Measurements from ENCODE around the gene STK24.

STK24 gene

GRCh38 chr13:98467263-98467985 lies 109.5 kb downstream of the STK24 start:
- DNase-seq, result no peak

- peak in 1 of 4 experiments; percentile 30 for DNase-seq
These were observed 110.2 kb downstream of the STK24 start for GRCh38 chr13:98466634-98467236.

GRCh38 chr13:98462946-98463345 lies 114.0 kb downstream of the STK24 start:
- no peak for DNase-seq

GRCh38 chr13:98462241-98462882 lies 114.5 kb downstream of the STK24 start:
- DNase-seq, result no peak

GRCh38 chr13:98461486-98462240 lies 115.2 kb downstream of the STK24 start:
- DNase-seq, result no peak

GRCh38 chr13:98460516-98460915 lies 116.4 kb downstream of the STK24 start:
- no peak for DNase-seq

GRCh38 chr13:98459721-98460370 lies 117.1 kb downstream of the STK24 start:
- no peak for DNase-seq

GRCh38 chr13:98459171-98459681 lies 117.7 kb downstream of the STK24 start:
- no peak for DNase-seq

GRCh38 chr13:98458431-98458830 lies 118.5 kb downstream of the STK24 start:
- DNase-seq, result no peak

GRCh38 chr13:98457053-98457452 lies 119.9 kb downstream of the STK24 start:
- no peak for DNase-seq

- DNase-seq, result no peak
These were observed 120.5 kb downstream of the STK24 start for GRCh38 chr13:98456413-98456845.

- DNase-seq, result no peak
These were observed 122.5 kb downstream of the STK24 start for GRCh38 chr13:98454389-98454881.

GRCh38 chr13:98452851-98453843 lies 123.8 kb downstream of the STK24 start:
- DNase-seq, result no peak

- no peak for DNase-seq
These were observed 125.0 kb downstream of the STK24 start for GRCh38 chr13:98451676-98452470.

- DNase-seq, result no peak
These were observed 126.3 kb downstream of the STK24 start for GRCh38 chr13:98450539-98451111.

- no peak for DNase-seq
These were observed 126.9 kb downstream of the STK24 start for GRCh38 chr13:98450026-98450425.

GRCh38 chr13:98449273-98449672 lies 127.6 kb downstream of the STK24 start:
- no peak for DNase-seq

GRCh38 chr13:98448642-98448928 lies 128.3 kb downstream of the STK24 start:
- no peak for DNase-seq

- no peak for DNase-seq
These were observed 128.8 kb downstream of the STK24 start for GRCh38 chr13:98447881-98448641.
